Epidermal melanocyte (primary cell): ENCODE results near the gene IQGAP2.
"Not testable (repeated sequence)": the region's sequence is repeated elsewhere in the genome, so short reads cannot be mapped to it uniquely, and the experiment has no call there.

Experiments used
- DNase-seq: peaks from one replicate; pipeline ENCODE4 v3.0.0; 2011; ENCODE audit warnings: low spot score; ENCODE audit not compliant: insufficient read length

The IQGAP2 gene

GRCh38 chr5:76532052-76532451 lies 129.0 kb downstream of the IQGAP2 start:
- DNase-seq = no peak

- no peak for DNase-seq
Observed at GRCh38 chr5:76532973-76533372, 129.9 kb downstream of the IQGAP2 start.

- no peak for DNase-seq
Observed at GRCh38 chr5:76535577-76535976, 132.5 kb downstream of the IQGAP2 start.

GRCh38 chr5:76537073-76537543 lies 134.0 kb downstream of the IQGAP2 start:
- DNase-seq = no peak

- no peak for DNase-seq
Observed at GRCh38 chr5:76542241-76542640, 139.2 kb downstream of the IQGAP2 start.

GRCh38 chr5:76542887-76543690 lies 140.0 kb downstream of the IQGAP2 start:
- DNase-seq = no peak

- DNase-seq = no peak
Observed at GRCh38 chr5:76544268-76544926, 141.3 kb downstream of the IQGAP2 start.

- DNase-seq = no peak
Observed at GRCh38 chr5:76545184-76545583, 142.1 kb downstream of the IQGAP2 start.

- no peak for DNase-seq
Observed at GRCh38 chr5:76546497-76547102, 143.5 kb downstream of the IQGAP2 start.

GRCh38 chr5:76547242-76547890 lies 144.3 kb downstream of the IQGAP2 start:
- DNase-seq = no peak

- no peak for DNase-seq
Observed at GRCh38 chr5:76547891-76548524, 144.9 kb downstream of the IQGAP2 start.

- no peak for DNase-seq
Observed at GRCh38 chr5:76548525-76549229, 145.6 kb downstream of the IQGAP2 start.

GRCh38 chr5:76550881-76551280 lies 147.8 kb downstream of the IQGAP2 start:
- DNase-seq = not testable (repeated sequence)

GRCh38 chr5:76552546-76552945 lies 149.5 kb downstream of the IQGAP2 start:
- no peak for DNase-seq

- DNase-seq = no peak
Observed at GRCh38 chr5:76553251-76553650, 150.2 kb downstream of the IQGAP2 start.

- no peak for DNase-seq
Observed at GRCh38 chr5:76555114-76555513, 152.0 kb downstream of the IQGAP2 start.

- DNase-seq = no peak
Observed at GRCh38 chr5:76555717-76556116, 152.6 kb downstream of the IQGAP2 start.

GRCh38 chr5:76556511-76557221 lies 153.6 kb downstream of the IQGAP2 start:
- no peak for DNase-seq

- no peak for DNase-seq
Observed at GRCh38 chr5:76560952-76561891, 158.1 kb downstream of the IQGAP2 start.
